Natural killer cell treated with Interleukin-12 subunit alpha and Interleukin-12 subunit beta and Interleukin-15 and Interleukin-18, amount 100 ng/mL, for 72 hours (primary cell): ENCODE results near the gene COL15A1. TPM values are rescaled to one million over a fixed set of nuclear protein-coding genes. Genes with fewer than 3 reads are reported as not detected.
A peak's percentile ranks its signal among the peaks of the same experiment; 100 is the strongest.
"Not testable (repeated sequence)": the region's sequence is repeated elsewhere in the genome, so short reads cannot be mapped to it uniquely, and the experiment has no call there.

ENCODE experiments used
- ATAC-seq, 2 donors: fragments of 150-1000 bp; cut with Tn5 transposase in 1 of 2; sonication (Bioruptor Pico), chemical (Tn5 transposase) in 1 of 2; 2 replicates each; pipeline ENCODE4 v1.10.0; 2021
- DNase-seq: peaks from one replicate; pipeline ENCODE4 v3.0.0; 2022; ENCODE audit warnings: low spot score
- H3K27ac Mint-ChIP-seq, 2 donors: 1 replicate in 1 of 2; 2 replicates in 1 of 2; pipeline ENCODE4 v1.8.0; 2022; ENCODE audit warnings: mixed read lengths in 2 of 2, mild to moderate bottlenecking in 1 of 2, moderate library complexity in 1 of 2
- H3K27me3 Mint-ChIP-seq, 2 donors: 1 replicate in 1 of 2; 2 replicates in 1 of 2; pipeline ENCODE4 v1.8.0; 2022; ENCODE audit warnings: mixed read lengths in 2 of 2
- H3K36me3 Mint-ChIP-seq: one replicate; pipeline ENCODE4 v1.8.0; 2022; ENCODE audit warnings: mixed read lengths
- H3K4me1 Mint-ChIP-seq, 2 donors: 1 replicate in 1 of 2; 2 replicates in 1 of 2; pipeline ENCODE4 v1.8.0; 2022; ENCODE audit warnings: low read depth in 2 of 2, mixed read lengths in 2 of 2, mild to moderate bottlenecking in 1 of 2
- H3K4me3 Mint-ChIP-seq: one replicate; pipeline ENCODE4 v1.8.0; 2022; ENCODE audit warnings: mixed read lengths
- H3K9me3 Mint-ChIP-seq: 2 replicates; pipeline ENCODE4 v1.8.0; 2022; ENCODE audit warnings: mixed read lengths
- total RNA-seq, 2 donors: library from RNA; stranded (reverse); gene quantifications; one replicate each; pipeline ENCODE4 v1.2.3, GENCODE V29; 2022

COL15A1 gene
- total RNA-seq, 2 donors from 2014 or later: 0.14 to 0.47 TPM

GRCh38 chr9:99092643-99093491, 149.2 kb downstream of the COL15A1 start:
- Mint-ChIP-seq H3K27me3 (no peaks in the 10 kb centered on the region), H3K4me3 (peak overlapping the region; percentile 88), H3K36me3 (no peaks in the 10 kb centered on the region), H3K4me1 (peaks cover 58 to 59% of the 10 kb centered on the region in 2 donors), H3K27ac (peak overlapping the region; percentile 99), H3K9me3 (peaks cover 5% of the 10 kb centered on the region)
- ATAC-seq (peak; percentile 88 to 91), DNase-seq (peak; percentile 84)

GRCh38 chr9:99093492-99093791, 149.7 kb downstream of the COL15A1 start:
- Mint-ChIP-seq H3K36me3 (no peaks in the 10 kb centered on the region), H3K4me1 (peaks cover 63 to 64% of the 10 kb centered on the region in 2 donors), H3K9me3 (peaks cover 5% of the 10 kb centered on the region), H3K27me3 (no peaks in the 10 kb centered on the region), H3K4me3 (peak overlapping the region; percentile 88), H3K27ac (peak overlapping the region; percentile 99)
- ATAC-seq: peak; percentile 88 to 92
- peak; percentile 79 for DNase-seq

DNA sequence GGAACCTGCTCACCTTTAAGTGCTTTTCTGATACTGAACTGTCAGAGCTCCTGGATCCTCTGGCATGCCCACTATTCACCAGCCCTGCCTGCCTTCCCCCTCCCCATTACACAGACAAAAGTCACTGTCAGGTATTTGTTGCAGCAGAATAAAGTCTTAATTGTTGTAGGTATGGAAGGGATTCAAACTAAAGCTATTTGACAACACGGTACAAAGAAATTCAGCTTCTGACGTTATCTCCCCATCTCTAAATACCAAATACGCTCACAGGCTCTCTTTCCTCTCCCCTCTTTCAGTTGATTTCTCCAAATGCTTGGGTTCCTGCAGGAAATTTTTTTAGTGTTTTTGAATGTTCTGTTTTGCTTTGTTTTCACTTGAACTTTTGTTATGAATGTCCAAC, 151.9 kb downstream of the COL15A1 start:
- Mint-ChIP-seq H3K27ac (peak overlapping the region; percentile 1 to 56), H3K36me3 (peaks cover 11% of the 10 kb centered on the region), H3K27me3 (no peaks in the 10 kb centered on the region), H3K4me1 (peaks cover 73 to 77% of the 10 kb centered on the region in 2 donors), H3K9me3 (peaks cover 15% of the 10 kb centered on the region), H3K4me3 (no peak overlapping the region)
- ATAC-seq: no peak
- DNase-seq: no peak

DNA sequence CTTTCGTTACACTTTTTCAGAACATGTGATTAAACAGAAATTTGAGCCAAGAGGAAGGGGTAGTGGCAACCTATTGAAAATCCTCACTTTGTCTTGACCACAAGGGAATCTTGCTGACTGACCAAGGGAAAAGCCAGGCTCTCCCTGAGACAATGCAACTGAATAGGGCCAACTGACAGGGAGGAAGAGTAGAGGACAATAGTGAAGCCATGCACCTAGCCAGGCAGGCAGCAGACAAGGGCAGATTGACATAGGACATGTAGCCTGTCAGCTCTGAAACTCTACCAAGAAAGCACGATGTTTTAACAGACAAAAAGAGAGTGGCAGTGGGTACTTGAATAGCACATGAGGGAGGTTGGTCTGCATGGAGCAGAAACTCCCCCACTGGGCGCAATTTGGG, 152.7 kb downstream of the COL15A1 start:
- no peak for DNase-seq
- Mint-ChIP-seq H3K27ac (peak overlapping the region; percentile 1 to 56), H3K36me3 (peaks cover 11% of the 10 kb centered on the region), H3K4me3 (no peak overlapping the region), H3K4me1 (peaks cover 70 to 71% of the 10 kb centered on the region in 2 donors), H3K9me3 (peaks cover 11% of the 10 kb centered on the region), H3K27me3 (no peaks in the 10 kb centered on the region)
- no peak for ATAC-seq

GRCh38 chr9:99099806-99100585, 156.3 kb downstream of the COL15A1 start:
- H3K9me3 Mint-ChIP-seq: not testable (repeated sequence)
- peak overlapping the region; percentile 1 to 56 for H3K27ac Mint-ChIP-seq

DNA sequence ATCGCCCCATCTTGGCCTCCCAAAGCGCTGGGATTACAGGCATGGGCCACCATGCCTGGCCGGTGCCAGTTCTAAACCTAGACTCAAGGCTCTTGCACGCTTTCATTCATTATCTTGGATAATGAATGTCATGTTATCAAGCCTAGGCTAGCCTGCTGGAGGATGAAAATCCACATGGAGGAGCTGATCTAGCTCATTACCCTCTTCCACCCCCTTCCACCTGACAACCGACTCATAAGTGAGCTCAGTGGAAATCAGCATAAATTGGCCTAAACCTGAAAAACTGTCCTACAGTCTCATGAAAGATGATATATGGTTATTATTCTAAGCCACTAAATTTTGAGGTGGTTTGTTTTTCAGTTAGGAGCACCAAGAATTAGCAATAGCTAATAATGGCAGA, 157.6 kb downstream of the COL15A1 start:
- Mint-ChIP-seq H3K9me3 (peaks cover 10% of the 10 kb centered on the region), H3K27ac (peak overlapping the region; percentile 37 to 43), H3K36me3 (peaks cover 11% of the 10 kb centered on the region), H3K4me3 (no peak overlapping the region), H3K27me3 (no peaks in the 10 kb centered on the region), H3K4me1 (peaks cover 58 to 61% of the 10 kb centered on the region in 2 donors)
- DNase-seq (no peak), ATAC-seq (no peak)

More at GRCh38 chr9:99099806-99100585, 156.3 kb downstream of the COL15A1 start:
- Mint-ChIP-seq H3K36me3 (peaks cover 11% of the 10 kb centered on the region), H3K4me1 (peaks cover 62% of the 10 kb centered on the region in 2 donors), H3K4me3 (peak overlapping the region; percentile 28)
- DNase-seq, ATAC-seq, H3K27me3 Mint-ChIP-seq: not testable (repeated sequence)

GRCh38 chr9:99101812-99102211, 158.1 kb downstream of the COL15A1 start:
- peaks cover 10% of the 10 kb centered on the region for H3K9me3 Mint-ChIP-seq
- peaks cover 56 to 61% of the 10 kb centered on the region in 2 donors for H3K4me1 Mint-ChIP-seq
- H3K27me3 Mint-ChIP-seq: no peaks in the 10 kb centered on the region
- H3K27ac Mint-ChIP-seq: no peak overlapping the region
- H3K36me3 Mint-ChIP-seq: peaks cover 11% of the 10 kb centered on the region
- no peak overlapping the region for H3K4me3 Mint-ChIP-seq
- DNase-seq (no peak), ATAC-seq (no peak)

DNA sequence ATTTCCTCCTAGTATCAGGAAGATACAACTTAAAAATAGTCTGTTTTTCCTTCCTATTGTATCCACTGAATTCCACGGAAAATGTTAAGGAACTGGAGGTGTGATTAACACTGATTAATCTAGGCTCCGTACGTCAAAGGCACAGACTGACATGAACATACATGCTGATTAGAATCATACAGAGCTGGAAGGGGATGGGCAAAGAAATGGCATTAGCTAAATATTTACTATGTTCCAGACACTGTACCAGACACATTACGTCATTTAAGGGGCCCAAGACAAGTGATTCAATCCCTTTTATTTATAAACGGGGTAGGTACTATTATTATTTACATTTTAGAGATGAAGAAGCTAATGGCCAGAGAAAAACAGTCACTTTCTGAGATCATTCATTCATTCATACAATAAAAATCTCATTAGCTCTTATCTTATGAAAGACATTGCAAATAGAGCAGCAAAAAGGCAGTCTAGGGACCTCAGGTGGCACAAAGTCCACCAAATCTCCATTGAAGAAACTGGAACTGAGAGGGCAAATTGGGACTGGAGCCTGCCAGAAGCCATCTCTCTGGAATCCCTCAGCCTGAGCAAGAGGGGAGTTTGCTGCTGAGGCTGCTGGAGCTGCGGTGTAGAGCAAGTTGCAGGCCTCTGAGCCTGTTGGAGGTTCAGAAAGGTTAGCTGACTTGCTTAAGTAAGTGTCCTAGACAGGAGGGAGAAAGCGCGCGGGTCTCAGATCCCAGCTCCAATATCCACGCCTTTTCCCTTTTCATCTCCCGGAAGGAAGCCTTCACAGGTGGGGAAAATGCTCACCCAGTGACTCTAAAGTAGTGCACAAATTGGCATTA, 159.6 kb downstream of the COL15A1 start:
- H3K27me3 Mint-ChIP-seq: no peaks in the 10 kb centered on the region
- H3K27ac Mint-ChIP-seq: peak overlapping the region; percentile 81 to 87
- peak overlapping the region; percentile 88 for H3K4me3 Mint-ChIP-seq
- DNase-seq (no peak), ATAC-seq (no peak)
- peaks cover 11% of the 10 kb centered on the region for H3K36me3 Mint-ChIP-seq
- peaks cover 10% of the 10 kb centered on the region for H3K9me3 Mint-ChIP-seq
- peaks cover 56 to 64% of the 10 kb centered on the region in 2 donors for H3K4me1 Mint-ChIP-seq

DNA sequence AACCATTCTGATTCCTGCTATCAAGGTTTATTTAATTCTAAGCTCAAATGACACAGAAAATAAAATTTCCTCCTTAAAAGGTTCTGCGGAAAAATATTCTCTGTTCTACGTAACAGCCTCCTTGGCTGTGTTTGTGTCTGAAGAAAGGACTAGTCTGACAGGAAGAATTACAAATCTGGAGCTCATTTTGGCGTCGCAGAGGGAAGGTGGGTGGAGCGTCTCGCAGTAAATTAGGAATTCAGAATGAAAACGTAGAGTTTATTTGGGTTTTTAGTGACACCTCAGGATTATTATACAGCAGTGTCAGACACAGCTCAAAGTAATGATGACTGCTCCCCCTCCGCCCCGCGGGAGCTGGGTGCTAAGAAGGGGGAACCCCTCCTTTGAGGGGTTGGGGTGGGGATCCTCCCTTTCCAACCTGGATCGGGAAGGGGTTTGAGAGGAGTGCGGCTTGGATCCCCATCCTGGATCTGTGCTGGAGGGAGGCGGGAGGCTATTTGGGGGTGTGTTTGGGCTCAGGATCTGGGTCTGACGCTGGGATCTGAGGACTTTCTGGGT, 160.3 kb downstream of the COL15A1 start:
- H3K9me3 Mint-ChIP-seq: peaks cover 7% of the 10 kb centered on the region
- ATAC-seq (no peak), DNase-seq (no peak)
- H3K36me3 Mint-ChIP-seq: peaks cover 8% of the 10 kb centered on the region
- H3K4me3 Mint-ChIP-seq: peak overlapping the region; percentile 88
- H3K27ac Mint-ChIP-seq: peak overlapping the region; percentile 81 to 87
- H3K4me1 Mint-ChIP-seq: peaks cover 56 to 64% of the 10 kb centered on the region in 2 donors
- H3K27me3 Mint-ChIP-seq: no peaks in the 10 kb centered on the region

DNA sequence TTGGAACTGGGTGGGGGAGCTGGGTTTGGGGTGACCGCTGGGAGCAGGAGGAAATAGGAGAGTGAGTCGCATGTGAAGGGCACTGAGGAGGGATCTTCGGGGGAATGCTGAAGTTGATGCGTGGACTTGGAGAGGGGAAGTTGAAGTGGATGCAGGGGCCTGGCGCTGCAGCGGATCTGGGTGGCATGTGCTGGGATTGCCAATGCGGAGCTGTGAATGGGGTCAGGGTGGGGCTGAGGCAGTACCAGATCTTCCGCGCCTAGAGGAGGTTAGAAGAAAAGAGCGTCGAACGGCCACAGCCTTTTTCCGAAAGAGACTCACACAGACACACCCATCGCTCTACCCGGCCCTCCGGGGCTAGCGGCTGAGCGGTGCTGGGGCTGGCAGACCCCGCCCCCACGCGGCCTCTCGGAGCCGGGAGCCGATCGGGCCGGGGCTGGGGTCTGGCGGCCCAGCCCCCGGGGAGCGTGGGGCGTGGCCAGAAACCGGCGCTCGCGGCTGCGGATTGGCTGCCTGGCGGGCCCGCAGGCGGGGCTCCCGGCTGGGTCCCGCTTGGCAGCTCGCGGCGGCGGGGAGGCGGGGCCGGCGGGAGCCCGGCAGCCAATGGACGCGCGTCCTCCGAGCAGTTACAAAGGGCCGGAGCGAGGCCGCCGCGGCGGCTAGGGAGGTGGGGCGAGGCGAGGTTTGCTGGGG, 160.9 kb downstream of the COL15A1 start, which contains the start of gene TGFBR1:
TGFBR1 (plus strand) TSS at position 655 of the 693 bp plus-strand sequence. CDS start 93 bp downstream, outside the sequence.
- H3K4me1 Mint-ChIP-seq: peaks cover 56 to 64% of the 10 kb centered on the region in 2 donors
- peak within 1 kb of the TSS; percentile 81 to 87 for H3K27ac Mint-ChIP-seq
- peak within 1 kb of the TSS; percentile 89 for H3K4me3 Mint-ChIP-seq
- ATAC-seq (peak; percentile 93 to 94), DNase-seq (peak; percentile 97)
- H3K9me3 Mint-ChIP-seq: peaks cover 3% of the 10 kb centered on the region
- H3K27me3 Mint-ChIP-seq: no peaks in the 10 kb centered on the region
- H3K36me3 Mint-ChIP-seq: peaks cover 8% of the 10 kb centered on the region

GRCh38 chr9:99105152-99106043, 161.7 kb downstream of the COL15A1 start:
- ATAC-seq: peak; percentile 79 to 87
- Mint-ChIP-seq H3K27ac (peak overlapping the region; percentile 61 to 87), H3K36me3 (peaks cover 13% of the 10 kb centered on the region), H3K4me1 (peaks cover 56 to 65% of the 10 kb centered on the region in 2 donors), H3K27me3 (no peaks in the 10 kb centered on the region), H3K9me3 (no peaks in the 10 kb centered on the region), H3K4me3 (peak overlapping the region; percentile 89)
- peak; percentile 95 for DNase-seq

DNA sequence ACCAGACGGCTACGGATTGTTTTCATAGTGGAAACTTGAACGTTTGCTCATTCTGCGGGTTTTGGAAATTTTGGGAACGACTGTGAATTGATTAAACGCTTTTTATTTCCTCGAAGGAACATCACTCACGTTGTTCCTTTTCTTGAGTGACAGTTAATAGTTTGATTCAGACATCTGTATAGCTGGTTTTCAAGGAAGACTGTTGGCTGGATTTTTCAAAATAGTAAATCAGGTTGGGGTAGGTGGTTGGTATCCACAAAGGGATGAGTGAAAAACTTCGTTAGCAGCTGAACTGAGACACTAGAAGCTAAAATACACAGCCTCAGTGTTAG, 162.3 kb downstream of the COL15A1 start:
- DNase-seq (no peak), ATAC-seq (no peak)
- H3K36me3 Mint-ChIP-seq: peaks cover 13% of the 10 kb centered on the region
- H3K4me3 Mint-ChIP-seq: peak overlapping the region; percentile 89
- H3K4me1 Mint-ChIP-seq: peaks cover 56 to 66% of the 10 kb centered on the region in 2 donors
- H3K9me3 Mint-ChIP-seq: no peaks in the 10 kb centered on the region
- no peaks in the 10 kb centered on the region for H3K27me3 Mint-ChIP-seq
- H3K27ac Mint-ChIP-seq: peak overlapping the region; percentile 61 to 74
